Bronchial epithelial cell (primary cell): ENCODE measurements around the gene DNASE1L1. TPM values are rescaled to one million over a fixed set of nuclear protein-coding genes. Genes with fewer than 3 reads are reported as not detected.

Experiments
- DNase-seq: peaks from one replicate; pipeline ENCODE4 v3.0.0-alpha.2; 2010; ENCODE audit warnings: low read depth
- FAIRE-seq: peaks from 2 replicates; lab custom pipeline; 2011; peaks lifted over from hg19 to GRCh38; lab: Jason Lieb, UNC
- H3K27me3 ChIP-seq: 2 replicates; pipeline ENCODE4 v1.5.1; 2011; ENCODE audit warnings: low read length; ENCODE audit not compliant: control insufficient read depth, insufficient read depth
- H3K36me3 ChIP-seq: 2 replicates; pipeline ENCODE4 v1.5.1; 2011; ENCODE audit warnings: low read length; ENCODE audit not compliant: control insufficient read depth, insufficient read depth
- H3K4me3 ChIP-seq: 2 replicates; pipeline ENCODE4 v1.5.1; 2011; ENCODE audit warnings: mild to moderate bottlenecking, low read depth, low read length, control low read depth
- CTCF ChIP-seq: IDR thresholded peaks from 2 replicates; pipeline ENCODE4 v1.5.1; 2011; ENCODE audit warnings: mild to moderate bottlenecking, moderate library complexity, low read length, control low read depth, inconsistent platforms; ENCODE audit not compliant: insufficient read depth, severe bottlenecking
- total RNA-seq: library from RNA; depleted of rRNA; stranded (reverse); fragments of >200 nt; gene quantifications from 2 replicates; pipeline ENCODE4 v1.2.1, GENCODE V29; 2014

Gene DNASE1L1
- total RNA-seq, 1 donor from 2014 or later = 38.7 TPM

- TF ChIP-seq CTCF = no peak
- DNase-seq = no peak
- no peaks in the 10 kb centered on the region for H3K27me3 ChIP-seq
- FAIRE-seq = no peak
- peaks cover 1% of the 10 kb centered on the region for H3K36me3 ChIP-seq
- no peak overlapping the region for H3K4me3 ChIP-seq
Measured at GRCh38 chrX:154419189-154419588, 10.1 kb upstream of the DNASE1L1 start.

GRCh38 chrX:154417157-154417556 is 8.1 kb upstream of the DNASE1L1 start:
- TF ChIP-seq CTCF = no peak
- DNase-seq (no peak), FAIRE-seq (no peak)
- Histone ChIP-seq H3K36me3 (peaks cover 3% of the 10 kb centered on the region), H3K27me3 (no peaks in the 10 kb centered on the region), H3K4me3 (no peak overlapping the region)

- Histone ChIP-seq H3K4me3 (no peak overlapping the region), H3K36me3 (peaks cover 2% of the 10 kb centered on the region), H3K27me3 (no peaks in the 10 kb centered on the region)
- no peak for DNase-seq
- FAIRE-seq = no peak
- TF ChIP-seq CTCF = no peak
Measured at GRCh38 chrX:154413142-154413541, 4.1 kb upstream of the DNASE1L1 start.

GRCh38 chrX:154412468-154412867 is 3.4 kb upstream of the DNASE1L1 start:
- peak overlapping the region; percentile 63 for H3K4me3 ChIP-seq

GRCh38 chrX:154411981-154412340 is 2.9 kb upstream of the DNASE1L1 start:
- Histone ChIP-seq H3K27me3 (no peaks in the 10 kb centered on the region), H3K36me3 (peaks cover 2% of the 10 kb centered on the region), H3K4me3 (peak overlapping the region; percentile 63)
- FAIRE-seq = no peak
- DNase-seq = no peak
- no peak for TF ChIP-seq CTCF

More at GRCh38 chrX:154412468-154412867, 3.4 kb upstream of the DNASE1L1 start:
- Histone ChIP-seq H3K27me3 (no peaks in the 10 kb centered on the region), H3K36me3 (peaks cover 2% of the 10 kb centered on the region)
- no peak for TF ChIP-seq CTCF
- no peak for FAIRE-seq
- DNase-seq = no peak

- Histone ChIP-seq H3K36me3 (peaks cover 2% of the 10 kb centered on the region), H3K27me3 (no peaks in the 10 kb centered on the region), H3K4me3 (peak overlapping the region; percentile 40)
- no peak for TF ChIP-seq CTCF
- FAIRE-seq = no peak
- DNase-seq = no peak
Measured at GRCh38 chrX:154408659-154409221, 314 bp downstream of the DNASE1L1 start.
